ENCODE measurements around the gene DYNC1LI2. TPM values are rescaled to one million over a fixed set of nuclear protein-coding genes. Genes with fewer than 3 reads are reported as not detected.
"Not testable (repeated sequence)": the region's sequence is repeated elsewhere in the genome, so short reads cannot be mapped to it uniquely, and the experiment has no call there.

The DYNC1LI2 gene
- 66.7 and 72.2 TPM in 2 replicates for total RNA-seq

DNA sequence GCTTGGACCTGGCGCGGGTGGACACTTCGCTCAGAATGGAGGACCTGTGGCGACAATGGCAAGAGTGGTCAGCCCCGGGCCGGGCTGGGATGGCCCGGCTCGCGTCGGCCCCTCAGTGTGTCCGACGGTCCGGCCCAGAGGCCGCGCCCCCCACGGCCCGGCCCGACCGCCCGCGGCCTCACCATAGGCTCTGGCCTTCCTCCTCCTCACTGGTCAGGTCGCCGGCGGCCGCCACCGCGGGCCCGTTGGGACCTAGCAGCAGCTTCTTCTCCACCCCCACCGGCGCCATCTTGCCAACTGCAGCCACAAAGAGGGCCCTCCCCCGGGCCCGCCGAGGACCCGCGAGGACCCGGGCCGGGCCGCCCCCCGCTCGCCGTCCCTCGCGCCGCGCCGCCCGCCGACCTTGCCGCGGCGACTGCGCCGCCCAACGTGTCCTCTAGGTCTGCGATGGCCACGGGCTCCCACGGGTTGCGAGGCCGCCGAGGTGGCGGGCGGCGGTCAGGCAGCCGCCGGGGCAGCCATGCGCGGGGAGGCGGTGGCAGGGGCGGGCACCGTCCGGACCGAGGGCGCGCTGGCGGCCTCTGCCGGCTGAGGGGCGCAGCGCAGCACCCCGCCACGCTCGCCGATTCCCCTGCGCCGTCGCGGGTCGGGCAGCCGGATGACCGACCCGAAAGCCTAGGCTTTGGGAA lies at the start of gene DYNC1LI2:
TSS of gene DYNC1LI2 (minus strand) at position 307 of the 689 bp plus-strand sequence. CDS start at position 289, 18 bp downstream.
- intact Hi-C loops (cut with micrococcal nuclease): loop anchor here (2.0 to 5.0 kb wide), 4 partner anchors 79 to 344 kb away; partner anchors contain the start of gene NAE1

DNA sequence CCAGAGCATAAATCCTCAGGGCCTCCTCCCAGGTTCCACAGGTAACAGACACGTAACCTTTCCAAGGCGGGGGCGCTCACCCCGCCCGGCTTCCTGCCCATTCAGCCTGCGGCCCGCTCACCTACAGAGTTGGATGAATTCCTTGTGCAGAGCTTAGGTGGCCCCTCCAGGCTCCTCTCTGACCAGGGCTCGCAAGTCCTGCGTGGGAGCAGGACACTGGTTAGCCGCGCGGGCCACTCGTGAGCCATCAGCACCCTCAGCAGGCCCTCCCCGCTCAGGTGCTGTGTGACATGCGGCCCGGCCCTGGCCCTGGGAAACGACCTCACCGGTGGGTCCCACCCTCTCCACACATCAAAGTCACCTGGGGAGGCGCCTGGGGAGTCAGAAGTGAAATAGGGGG lies 49.4 kb upstream of the DYNC1LI2 start:
- intact Hi-C loops (cut with micrococcal nuclease): no loop called here

DNA sequence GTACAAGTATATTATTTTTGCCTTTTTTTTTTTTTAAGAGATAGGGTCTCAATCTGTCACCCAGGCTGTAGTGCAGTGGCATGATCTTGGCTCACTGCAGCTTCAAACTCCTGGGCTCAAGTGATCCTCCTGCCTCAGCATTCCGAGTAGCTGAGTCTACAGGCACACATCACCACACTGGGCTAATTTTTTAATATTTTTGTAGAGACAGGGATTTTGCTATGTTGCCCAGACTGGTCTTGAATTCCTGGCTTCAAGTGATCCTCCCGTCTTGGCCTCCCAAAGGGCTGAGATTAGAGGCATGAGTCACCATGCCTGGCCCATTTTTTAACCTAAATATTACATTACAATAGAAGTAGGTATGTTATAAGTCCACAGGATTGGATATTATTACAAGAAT lies 46.8 kb upstream of the DYNC1LI2 start:
- intact Hi-C loops (cut with micrococcal nuclease): no loop called here

DNA sequence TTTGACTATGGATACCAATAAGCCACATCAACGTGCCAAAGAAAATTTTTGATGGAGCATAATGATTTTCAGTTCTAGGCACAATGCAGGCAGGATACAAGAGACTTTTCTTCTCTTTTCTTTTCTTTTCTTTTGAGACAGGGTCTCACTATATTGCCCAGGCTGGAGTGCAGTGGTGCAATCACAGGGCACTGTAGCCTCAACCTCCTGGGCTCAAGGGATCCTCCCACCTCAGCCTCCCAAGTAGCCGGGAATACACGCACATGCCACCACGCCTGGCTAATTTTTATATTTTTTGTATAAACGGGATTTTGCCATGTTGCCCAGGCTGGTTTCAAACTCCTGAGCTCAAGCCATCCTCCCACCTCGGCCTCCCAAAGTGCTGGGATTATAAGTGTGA lies 42.6 kb upstream of the DYNC1LI2 start:
- intact Hi-C loops (cut with micrococcal nuclease): not testable (repeated sequence)

DNA sequence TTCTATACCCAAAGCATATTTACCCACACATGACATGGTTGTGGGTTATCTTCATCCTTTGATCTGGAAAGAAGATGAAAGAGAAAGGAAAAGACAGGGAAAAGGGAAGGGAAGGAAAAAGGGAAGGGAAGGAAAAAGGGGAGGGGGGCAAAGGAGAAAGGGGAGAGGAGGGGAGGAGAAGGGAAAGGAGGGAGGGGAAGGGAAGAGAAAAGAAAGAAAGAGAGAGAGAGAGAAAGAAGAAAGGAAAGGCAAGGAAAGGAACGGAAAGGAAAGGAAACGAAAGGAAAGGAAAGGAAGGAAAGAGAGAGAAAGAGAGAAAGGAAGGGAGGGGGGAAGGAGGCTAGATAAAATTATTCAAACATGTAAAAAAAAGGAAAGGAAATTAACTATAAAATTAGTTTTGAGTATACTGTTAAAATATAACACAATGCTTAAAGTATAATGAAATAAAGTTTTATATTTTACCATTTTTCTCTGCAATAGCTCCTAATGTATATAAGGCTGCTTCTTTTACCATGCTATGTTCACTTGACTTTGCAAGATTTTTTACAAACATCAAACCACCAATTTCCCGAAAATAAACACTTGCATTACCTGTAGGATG lies 38.8 kb upstream of the DYNC1LI2 start:
- intact Hi-C loops (cut with micrococcal nuclease): no loop called here

DNA sequence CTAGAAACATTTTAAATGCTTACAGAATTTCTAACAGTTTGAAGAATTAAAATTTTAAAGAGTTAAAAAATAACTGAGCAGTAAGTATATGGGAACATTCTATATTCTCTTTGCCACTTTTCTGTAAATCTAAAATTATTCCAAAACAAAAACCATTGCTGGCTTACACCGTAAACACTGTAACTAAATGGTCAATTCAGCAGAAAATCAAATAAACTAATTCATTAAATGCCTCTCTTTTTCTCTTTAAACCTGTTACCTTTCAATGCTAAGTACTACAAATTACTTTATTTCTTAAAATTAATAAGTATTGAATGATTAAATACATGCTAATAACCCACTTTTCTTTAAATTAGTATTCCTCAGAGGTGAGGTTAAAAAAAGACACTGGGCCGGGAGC lies 36.0 kb upstream of the DYNC1LI2 start:
- intact Hi-C loops (cut with micrococcal nuclease): no loop called here

DNA sequence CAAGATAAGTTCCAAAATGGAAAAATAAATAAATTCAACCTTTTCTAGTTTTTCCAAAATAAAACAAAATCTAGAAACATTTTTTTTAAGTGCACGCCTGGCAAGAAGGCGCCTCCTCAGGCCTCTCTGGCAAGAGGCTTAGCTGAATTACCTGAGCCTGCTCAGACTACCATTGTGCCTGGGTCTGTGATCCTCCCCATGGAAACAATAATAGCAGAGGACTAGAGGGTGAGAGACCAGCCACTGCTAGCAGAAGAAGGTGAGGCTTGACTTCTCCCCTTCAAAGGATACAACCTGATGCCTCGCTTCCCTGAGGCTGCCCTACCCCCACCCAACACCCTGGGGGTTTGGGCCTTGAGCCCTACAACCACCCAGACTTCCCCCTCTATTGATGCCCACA lies 35.1 kb upstream of the DYNC1LI2 start:
- intact Hi-C loops (cut with micrococcal nuclease): no loop called here

DNA sequence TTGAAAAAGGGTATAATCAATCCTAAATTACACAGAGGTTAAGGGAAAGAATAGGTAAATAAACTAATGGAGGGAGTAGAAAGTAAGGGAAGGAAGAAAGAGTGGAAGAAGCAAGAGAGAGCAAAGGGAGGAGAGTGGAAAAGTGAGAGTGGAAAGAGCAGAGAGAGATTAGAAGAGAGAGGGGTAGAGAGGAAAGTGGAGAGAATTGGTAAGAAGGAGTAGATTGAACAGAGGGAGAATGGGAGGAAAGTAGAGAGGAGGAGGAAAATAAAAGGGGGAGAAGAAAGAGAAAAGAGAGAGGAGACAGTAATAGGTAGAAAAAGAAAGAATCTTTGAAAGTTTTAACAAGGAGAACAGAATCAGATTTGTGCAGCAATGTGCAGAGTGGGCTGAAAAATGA lies 25.0 kb upstream of the DYNC1LI2 start:
- intact Hi-C loops (cut with micrococcal nuclease): no loop called here

DNA sequence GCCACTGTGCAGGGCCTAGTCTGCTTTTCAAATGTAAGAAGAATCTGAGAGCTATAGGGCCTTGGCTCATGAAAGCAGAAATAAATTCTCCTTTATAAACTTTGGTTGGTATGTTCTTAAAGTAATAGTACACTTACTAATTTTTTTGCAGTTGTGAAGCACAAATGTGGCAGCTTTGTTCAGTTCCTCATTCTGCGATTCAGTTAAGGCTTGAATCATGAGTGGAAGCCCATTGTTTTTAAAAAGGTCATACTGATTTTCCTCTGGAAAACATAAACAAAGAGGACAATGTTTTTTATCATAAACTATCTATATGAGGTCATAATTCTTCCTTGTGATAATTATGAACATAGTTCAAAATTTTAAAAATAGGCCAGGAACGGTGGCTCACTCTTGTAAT lies 23.6 kb upstream of the DYNC1LI2 start:
- intact Hi-C loops (cut with micrococcal nuclease): no loop called here

DNA sequence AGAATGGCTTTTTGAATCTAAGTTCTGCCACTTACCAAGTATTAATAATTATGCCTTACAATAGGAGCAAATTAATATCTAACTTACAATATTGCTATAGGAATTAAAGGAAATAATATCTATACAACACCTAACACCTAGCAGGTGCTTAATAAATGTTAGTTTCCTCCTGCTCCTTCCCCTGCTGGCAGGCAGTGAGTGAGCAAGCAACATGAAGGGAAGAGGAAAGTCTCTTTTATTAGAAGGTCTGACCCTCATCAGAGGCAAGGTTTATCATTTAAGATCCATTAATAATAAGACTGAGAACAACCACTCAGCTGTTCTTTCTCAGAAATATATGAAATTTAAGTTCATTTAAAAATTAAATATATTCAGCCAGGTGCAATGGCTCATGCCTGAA lies 6.7 kb upstream of the DYNC1LI2 start:
- intact Hi-C loops (cut with micrococcal nuclease): no loop called here

DNA sequence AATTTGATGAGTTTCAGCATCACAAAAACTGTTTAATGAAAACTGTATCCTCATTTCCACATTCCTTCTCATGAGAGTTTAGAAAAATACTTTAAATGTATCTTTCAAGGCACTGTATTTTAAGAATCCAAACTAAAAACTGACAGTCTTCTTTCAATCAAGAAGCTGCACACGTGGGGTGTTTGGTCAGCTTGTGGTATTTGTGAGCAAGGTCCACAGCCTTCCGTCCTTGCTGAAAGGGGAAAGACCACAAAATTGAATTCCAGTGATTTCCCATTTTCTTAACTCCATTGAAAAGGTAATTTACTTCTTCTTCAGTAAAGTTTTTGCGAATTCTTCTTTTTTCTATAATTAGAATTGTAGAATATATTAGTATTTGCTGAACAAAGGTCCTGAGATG lies 3.4 kb upstream of the DYNC1LI2 start:
- intact Hi-C loops (cut with micrococcal nuclease): loop anchor here (5.0 kb wide), 1 partner anchor 348 kb away; no protein-coding TSS in a partner anchor

DNA sequence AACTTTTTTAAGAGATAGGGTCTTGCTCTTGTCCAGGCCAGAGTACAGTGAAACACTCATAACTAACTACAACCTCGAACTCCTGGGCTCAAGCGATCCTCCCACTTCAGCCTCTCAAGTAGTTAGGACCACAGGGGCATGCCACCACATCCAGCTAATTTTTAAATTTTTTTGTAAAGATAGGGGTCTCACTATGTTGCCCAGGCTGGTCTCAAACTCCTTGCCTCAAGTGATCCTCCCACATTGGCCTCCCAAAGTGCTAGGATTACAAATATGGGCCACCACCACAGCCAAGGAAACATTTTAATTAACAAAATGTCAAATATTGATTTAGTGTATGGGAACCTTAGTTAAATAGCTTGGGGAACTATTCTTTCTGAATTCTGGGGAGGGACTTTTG lies 2.8 kb upstream of the DYNC1LI2 start:
- intact Hi-C loops (cut with micrococcal nuclease): loop anchor here (5.0 kb wide), 1 partner anchor 347 kb away; no protein-coding TSS in a partner anchor

DNA sequence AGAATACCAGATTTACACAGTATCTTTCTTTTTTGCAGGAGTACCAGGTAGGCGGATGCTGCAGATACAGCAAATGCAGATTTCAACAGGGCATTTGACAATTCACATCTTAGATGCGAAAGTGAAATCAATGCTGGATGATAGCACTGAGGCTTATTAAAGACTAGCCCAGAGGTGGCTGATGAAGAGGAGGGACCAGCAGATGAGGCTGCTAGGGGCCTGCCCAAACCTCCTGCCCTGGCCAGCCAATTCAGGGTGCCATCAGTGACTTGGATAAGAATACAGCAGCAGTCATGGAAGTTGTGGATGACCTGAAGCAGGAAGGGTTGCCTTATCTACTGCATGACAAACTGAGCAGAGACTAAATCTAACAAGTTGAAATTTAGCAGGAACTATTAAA lies 1.5 kb upstream of the DYNC1LI2 start:
- intact Hi-C loops (cut with micrococcal nuclease): loop anchor here (5.0 kb wide), 1 partner anchor 346 kb away; no protein-coding TSS in a partner anchor

DNA sequence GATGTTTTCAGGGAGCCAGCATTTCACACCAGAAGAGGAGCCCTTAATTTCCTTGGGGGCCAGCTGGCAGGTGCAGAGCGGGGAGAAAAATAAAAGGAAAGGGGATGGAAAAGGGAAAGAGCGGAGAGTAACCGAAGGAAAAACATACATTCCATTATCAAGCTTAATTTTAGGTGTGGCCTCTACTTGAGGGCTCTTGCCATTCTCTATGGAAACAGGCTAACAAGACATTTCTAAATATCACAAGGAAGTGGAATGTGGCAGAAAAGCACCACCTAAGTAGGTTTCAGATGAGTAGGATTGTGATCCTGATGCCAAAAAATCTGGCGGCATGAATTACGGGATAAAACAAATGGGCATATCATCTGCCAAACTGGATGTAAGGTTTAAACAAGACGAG lies 970 bp upstream of the DYNC1LI2 start:
- intact Hi-C loops (cut with micrococcal nuclease): loop anchor here (5.0 kb wide), 1 partner anchor 345 kb away; no protein-coding TSS in a partner anchor

DNA sequence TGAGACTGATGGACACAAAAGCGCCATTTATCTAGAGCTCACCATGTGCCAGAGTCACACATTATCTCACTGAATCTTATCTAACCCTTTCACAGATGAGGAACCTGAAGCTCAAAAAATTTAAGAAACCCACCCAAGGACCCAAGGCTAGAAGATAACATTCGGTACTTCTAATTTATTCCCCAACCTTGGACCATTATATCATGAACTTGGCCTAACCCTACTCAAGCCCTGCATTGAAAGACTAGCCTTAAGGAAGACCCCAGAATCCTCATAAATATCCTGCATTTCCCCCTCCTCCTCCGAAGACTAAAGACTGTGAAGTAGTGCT lies 548 bp upstream of the DYNC1LI2 start:
- intact Hi-C loops (cut with micrococcal nuclease): loop anchor here (2.0 to 5.0 kb wide), 4 partner anchors 79 to 345 kb away; partner anchors contain the start of gene NAE1

DNA sequence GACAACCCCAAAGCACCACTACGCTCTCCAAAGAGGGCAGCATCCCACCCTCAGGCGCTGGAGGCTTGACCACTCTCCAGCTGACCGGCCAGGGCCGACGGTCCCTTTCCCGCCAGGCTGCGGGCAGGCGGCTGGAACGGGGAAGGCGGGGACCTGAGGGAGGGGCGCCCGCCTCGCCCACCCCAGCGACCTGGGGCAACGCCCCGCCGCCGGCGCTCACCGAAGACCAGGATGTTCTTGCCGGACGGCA lies 431 bp downstream of the DYNC1LI2 start:
- intact Hi-C loops (cut with micrococcal nuclease): loop anchor here (2.0 to 5.0 kb wide), 4 partner anchors 80 to 344 kb away; partner anchors contain the start of gene NAE1

DNA sequence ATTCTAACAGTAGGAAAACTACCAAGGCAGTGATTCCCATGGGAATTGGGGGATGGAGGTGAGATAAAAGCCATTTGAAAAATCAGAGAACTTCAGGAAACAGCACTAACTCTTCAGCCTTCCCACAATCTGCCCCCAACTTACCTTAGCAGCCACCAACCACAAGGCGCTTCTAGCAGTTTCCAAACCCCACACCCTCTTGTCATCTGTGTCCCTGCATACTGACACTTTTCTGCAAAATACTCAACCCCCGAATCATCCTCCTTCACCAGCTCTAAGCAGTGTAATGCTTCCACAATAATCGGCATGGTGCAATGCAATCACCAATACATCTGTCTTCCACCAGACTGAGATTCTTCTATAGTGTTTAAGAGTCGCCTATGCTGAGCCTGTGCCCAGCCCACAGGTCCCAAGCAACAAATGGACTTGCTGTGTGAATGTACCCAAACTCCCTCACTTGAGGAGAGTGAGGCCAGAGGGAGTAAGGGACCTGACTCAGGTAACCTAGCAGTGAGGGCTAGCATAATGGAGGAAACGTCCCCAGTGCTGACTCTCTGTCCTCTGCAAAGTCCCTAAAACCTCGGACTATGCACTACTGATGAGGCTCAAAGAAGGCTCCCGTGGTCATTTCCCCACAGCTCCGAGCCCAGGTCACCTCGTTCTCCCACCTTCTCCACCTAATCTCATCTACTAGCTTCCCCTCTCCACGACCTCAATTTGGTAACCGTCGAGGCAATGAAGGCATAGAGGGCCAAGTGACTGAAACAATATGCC lies 943 bp downstream of the DYNC1LI2 start:
- intact Hi-C loops (cut with micrococcal nuclease): loop anchor here (2.0 to 5.0 kb wide), 4 partner anchors 80 to 343 kb away; partner anchors contain the start of gene NAE1

DNA sequence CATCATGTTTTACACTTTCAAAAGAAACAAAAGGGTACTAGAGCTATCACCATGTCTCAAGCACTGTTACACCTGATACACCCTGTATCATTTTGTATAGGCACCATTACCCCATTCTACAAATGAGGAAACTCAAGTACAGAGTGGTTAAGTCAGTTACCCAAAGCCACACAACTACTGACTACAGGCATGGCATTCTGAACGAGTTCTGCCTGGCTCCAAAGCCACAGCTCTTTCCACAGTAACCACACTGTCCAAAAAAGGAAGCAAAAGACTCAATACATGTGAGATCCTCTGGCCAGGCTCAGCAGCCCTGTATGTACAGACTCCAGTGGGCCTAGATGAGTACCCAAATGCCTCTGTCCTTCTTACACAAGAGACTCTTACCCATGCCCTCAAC lies 4.7 kb downstream of the DYNC1LI2 start:
- intact Hi-C loops (cut with micrococcal nuclease): no loop called here

DNA sequence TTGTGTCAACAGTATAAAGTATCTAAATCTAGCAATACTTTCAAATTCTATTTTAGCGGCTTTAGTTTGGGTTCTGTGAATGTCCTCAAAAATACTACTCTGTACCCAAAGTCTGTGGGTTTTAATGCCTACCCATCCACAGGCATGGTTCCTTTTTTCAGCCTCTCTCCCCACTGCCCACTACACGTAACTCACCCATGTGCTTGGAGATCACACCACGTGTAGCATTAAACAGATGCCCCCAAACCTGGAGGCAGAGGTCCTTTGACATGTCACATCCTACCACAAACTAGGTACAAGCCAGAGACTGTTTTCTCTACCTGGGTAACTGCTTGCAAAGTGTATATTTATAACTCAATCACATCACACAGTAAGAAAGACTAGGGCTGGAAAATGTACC lies 5.4 kb downstream of the DYNC1LI2 start:
- intact Hi-C loops (cut with micrococcal nuclease): no loop called here

DNA sequence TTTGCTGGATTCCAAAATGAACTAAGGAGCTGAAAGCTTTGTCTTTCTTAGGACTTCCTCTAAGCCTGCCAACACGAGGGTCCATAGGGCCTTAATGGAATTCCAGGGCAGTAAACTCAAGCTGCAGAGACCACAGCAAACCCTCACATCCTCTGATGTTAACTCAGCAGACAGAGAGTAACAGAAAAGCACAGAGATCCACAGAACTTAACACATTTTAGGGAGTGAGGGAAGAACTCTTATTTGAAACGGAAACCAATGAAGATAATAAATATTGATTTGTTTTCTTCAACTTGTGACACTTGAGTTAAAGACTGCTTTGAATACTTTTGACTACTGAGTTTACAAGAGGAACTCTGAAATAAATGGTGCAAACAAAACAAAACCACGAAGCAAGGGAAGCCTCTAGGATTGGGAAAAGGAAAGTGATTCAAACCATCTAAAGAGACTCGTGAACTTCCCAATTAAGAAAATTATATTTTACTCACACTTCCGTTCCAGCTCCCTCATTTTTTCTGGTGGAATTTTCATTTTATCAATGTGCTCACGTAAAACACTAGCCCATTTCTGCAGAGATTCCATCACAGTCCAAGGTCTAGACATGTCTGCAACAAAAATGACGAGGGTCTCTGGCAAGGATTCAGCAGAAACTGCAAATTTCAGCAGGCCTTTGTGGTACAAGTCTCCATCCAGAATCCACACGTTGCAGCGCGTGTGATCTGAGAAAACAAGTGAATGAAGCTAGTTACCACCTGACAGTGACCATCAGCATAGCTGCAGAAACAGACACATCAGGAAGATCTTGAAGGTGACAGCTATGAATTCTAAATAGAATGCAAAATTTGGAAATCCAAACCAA lies 9.2 kb downstream of the DYNC1LI2 start:
- intact Hi-C loops (cut with micrococcal nuclease): no loop called here

DNA sequence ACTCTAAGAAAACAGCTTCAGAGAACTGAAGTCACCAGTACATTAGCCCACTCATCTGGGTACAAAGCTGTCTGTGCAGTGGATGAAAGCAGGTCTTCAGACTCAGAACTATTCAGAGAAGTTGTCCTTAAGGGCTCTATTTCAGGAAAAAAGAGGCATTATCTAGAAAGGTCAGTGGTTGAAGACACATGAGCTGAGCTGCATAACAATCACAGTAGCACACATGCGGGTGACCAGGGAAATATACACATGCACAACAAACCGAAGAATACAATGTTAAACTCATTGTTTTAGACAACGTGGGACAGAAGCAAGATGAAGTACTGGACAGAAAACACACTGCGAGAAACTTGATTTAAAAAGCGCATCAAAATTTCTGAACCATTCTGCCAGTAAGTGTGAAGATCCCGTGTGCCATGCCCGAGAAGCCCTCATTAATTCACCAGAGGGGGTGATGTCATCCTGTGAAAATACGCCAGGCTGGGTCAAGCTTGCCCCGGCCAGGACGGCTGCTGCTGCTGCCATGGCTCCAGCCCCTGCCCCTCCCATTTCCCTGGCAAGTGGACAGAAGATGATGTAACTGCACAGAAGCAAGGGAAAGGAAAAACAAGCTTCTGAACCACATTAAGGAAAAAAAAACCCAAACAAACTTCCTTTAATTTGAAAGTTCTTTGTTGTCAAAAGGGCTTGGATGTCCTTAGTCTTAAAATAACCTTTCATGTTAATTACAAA lies 10.1 kb downstream of the DYNC1LI2 start:
- intact Hi-C loops (cut with micrococcal nuclease): no loop called here
